IMR-90 (cell line): ENCODE results near the gene FXYD4. TPM values are rescaled to one million over a fixed set of nuclear protein-coding genes. Genes with fewer than 3 reads are reported as not detected.

ENCODE experiments used
- ATAC-seq: fragments of 200-7000 bp; cut with Tn5 transposase; 2 replicates; pipeline ENCODE4 v1.9.1; 2020; ENCODE audit warnings: low read depth, mild to moderate bottlenecking, moderate library complexity
- BruUV-seq: library from RNA; stranded (reverse); fragments of 400-500 nt; replicated peaks from 2 replicates; lab custom pipeline; 2021; lab: Mats Ljungman, UMichigan
- CTCF ChIA-PET: fragments of 300-600 bp; formaldehyde crosslinking; extraction: SDS; loops from one replicate; lab custom pipeline; 2021; ENCODE audit warnings: antibody characterized with exemption; lab: Yijun Ruan, JAX
- POLR2A ChIA-PET: fragments of 300-600 bp; sonication (Branson Sonifier 250); formaldehyde crosslinking; loops from one replicate; lab custom pipeline; 2022; ENCODE audit warnings: antibody characterized with exemption; ENCODE audit not compliant: unreplicated experiment; lab: Charles Lee
- DNase-seq: peaks from one replicate; pipeline ENCODE4 v3.0.0; 2013
- H2AFZ ChIP-seq: replicated peaks from 2 replicates; pipeline ENCODE3; 2013; ENCODE audit warnings: low read length, mild to moderate bottlenecking; ENCODE audit not compliant: poor library complexity
- H2AK5ac ChIP-seq: 2 replicates; pipeline ENCODE4 v1.6.1; 2013; ENCODE audit warnings: low read depth, low read length, inconsistent platforms
- H2AK9ac ChIP-seq: replicated peaks from 2 replicates; pipeline ENCODE3; 2013; ENCODE audit warnings: mild to moderate bottlenecking, low read depth, low read length, moderate library complexity; ENCODE audit not compliant: poor library complexity
- H2BK120ac ChIP-seq: 2 replicates; pipeline ENCODE4 v1.6.1; 2013; ENCODE audit warnings: low read depth, low read length, inconsistent platforms
- H2BK15ac ChIP-seq: 3 replicates; pipeline ENCODE4 v1.6.1; 2013; ENCODE audit warnings: low read depth, low read length, inconsistent platforms
- H2BK20ac ChIP-seq: 2 replicates; pipeline ENCODE4 v1.6.1; 2013; ENCODE audit warnings: low read depth, mild to moderate bottlenecking, inconsistent platforms, low read length, moderate library complexity
- H2BK5ac ChIP-seq: 2 replicates; pipeline ENCODE4 v1.6.1; 2013; ENCODE audit warnings: mild to moderate bottlenecking, low read depth, low read length, inconsistent platforms; ENCODE audit not compliant: poor library complexity, severe bottlenecking
- H3K14ac ChIP-seq: replicated peaks from 2 replicates; pipeline ENCODE4 v1.6.1; 2013; ENCODE audit warnings: low read depth, low read length, inconsistent platforms
- H3K18ac ChIP-seq: 2 replicates; pipeline ENCODE4 v1.6.1; 2013; ENCODE audit warnings: low read depth, low read length, control low read depth
- H3K23ac ChIP-seq: 2 replicates; pipeline ENCODE4 v1.6.1; 2013; ENCODE audit warnings: low read depth, low read length, inconsistent platforms
- H3K27ac ChIP-seq: 2 replicates; pipeline ENCODE4 v1.5.1; 2013; ENCODE audit warnings: mild to moderate bottlenecking, control low read depth, low read length; ENCODE audit not compliant: insufficient read depth
- H3K27me3 ChIP-seq: 2 replicates; pipeline ENCODE4 v1.6.1; 2013; ENCODE audit warnings: low read length; ENCODE audit not compliant: control insufficient read depth, insufficient read depth
- H3K36me3 ChIP-seq: 2 replicates; pipeline ENCODE4 v1.6.1; 2013; ENCODE audit warnings: low read length, mixed read lengths; ENCODE audit not compliant: control insufficient read depth, insufficient read depth
- H3K4ac ChIP-seq: 2 replicates; pipeline ENCODE4 v1.6.1; 2013; ENCODE audit warnings: low read depth, low read length, inconsistent platforms
- H3K4me1 ChIP-seq: 2 replicates; pipeline ENCODE4 v1.6.1; 2013; ENCODE audit warnings: low read length, mixed read lengths; ENCODE audit not compliant: control insufficient read depth, insufficient read depth
- H3K4me2 ChIP-seq: 2 replicates; pipeline ENCODE4 v1.6.1; 2013; ENCODE audit warnings: low read depth, mild to moderate bottlenecking, control low read depth, low read length, moderate library complexity
- H3K4me3 ChIP-seq: 2 replicates; pipeline ENCODE4 v1.5.1; 2013; ENCODE audit warnings: low read depth, mild to moderate bottlenecking, control low read depth, low read length, moderate library complexity; ENCODE audit not compliant: insufficient read depth
- H3K56ac ChIP-seq: 2 replicates; pipeline ENCODE4 v1.6.1; 2013; ENCODE audit warnings: low read length, inconsistent platforms; ENCODE audit not compliant: insufficient read depth; ENCODE audit errors: extremely low read depth
- H3K79me1 ChIP-seq, 2 experiments: 2 replicates each; pipeline ENCODE4 v1.6.1; 2013; ENCODE audit warnings: low read length in 2 of 2, inconsistent platforms in 1 of 2, low read depth in 1 of 2
- H3K9ac ChIP-seq: 2 replicates; pipeline ENCODE4 v1.6.1; 2013; ENCODE audit warnings: low read depth, low read length, control low read depth
- H3K9me1 ChIP-seq: 2 replicates; pipeline ENCODE4 v1.6.1; 2013; ENCODE audit warnings: low read length, inconsistent platforms; ENCODE audit not compliant: insufficient read depth
- H3K9me3 ChIP-seq: 2 replicates; pipeline ENCODE4 v1.6.1; 2013; ENCODE audit warnings: low read length; ENCODE audit not compliant: control insufficient read depth, insufficient read depth
- H4K20me1 ChIP-seq: 2 replicates; pipeline ENCODE4 v1.6.1; 2013; ENCODE audit warnings: low read length, inconsistent platforms; ENCODE audit not compliant: insufficient read depth
- H4K5ac ChIP-seq: 2 replicates; pipeline ENCODE4 v1.6.1; 2013; ENCODE audit warnings: mild to moderate bottlenecking, low read depth, low read length, control low read depth
- H4K8ac ChIP-seq, 2 experiments: 2 replicates each; pipeline ENCODE4 v1.6.1; 2013; ENCODE audit warnings: low read depth in 2 of 2, low read length in 2 of 2, control low read depth in 1 of 2, inconsistent platforms in 1 of 2
- H4K91ac ChIP-seq: 2 replicates; pipeline ENCODE4 v1.6.1; 2013; ENCODE audit warnings: low read depth, low read length, inconsistent platforms; ENCODE audit not compliant: insufficient read depth
- CHD1 ChIP-seq: IDR thresholded peaks from 2 replicates; pipeline ENCODE4 v1.6.1; 2012; ENCODE audit warnings: low read depth, low read length, improper control_type of control experiment
- MAFK ChIP-seq: IDR thresholded peaks from 2 replicates; pipeline ENCODE4 v1.6.1; 2012; ENCODE audit warnings: low read depth, low read length, improper control_type of control experiment
- NFE2L2 ChIP-seq: fragments of 150-350 bp; IDR thresholded peaks from 2 replicates; pipeline ENCODE4 v1.6.1; 2016; ENCODE audit warnings: low read depth, mild to moderate bottlenecking, low read length
- POLR2A ChIP-seq: IDR thresholded peaks from 2 replicates; pipeline ENCODE4 v1.6.1; 2012; ENCODE audit warnings: mild to moderate bottlenecking, low read depth, low read length
- RCOR1 ChIP-seq: IDR thresholded peaks from 2 replicates; pipeline ENCODE4 v1.6.1; 2012; ENCODE audit warnings: mild to moderate bottlenecking, low read length, improper control_type of control experiment; ENCODE audit not compliant: insufficient replicate concordance
- RFX5 ChIP-seq: IDR thresholded peaks from 2 replicates; pipeline ENCODE4 v1.8.0; 2012; ENCODE audit warnings: low read depth, mild to moderate bottlenecking, low read length, moderate library complexity
- WGBS, 2 experiments: methylation state at CpG; one replicate each; pipeline versions ENCODE4 v1.1.5 to v1.1.7; 2013; ENCODE audit warnings: missing lambda C conversion rate in 2 of 2; ENCODE audit not compliant: insufficient read length in 1 of 2; ENCODE audit errors: extremely low coverage in 2 of 2; 5-methylcytosine and 5-hydroxymethylcytosine counted together
- dilution Hi-C: fragments of 300-500 bp; cut with HindIII; formaldehyde crosslinking; loops from one replicate; pipeline ENCODE4 v1.14.3; 2018; ENCODE audit warnings: low sequenced_read_pairs; ENCODE audit not compliant: unreplicated experiment
- in situ Hi-C: fragments of 300-500 bp; cut with MboI; formaldehyde crosslinking; loops from 3 replicates; pipeline ENCODE4 v1.14.3; 2019; ENCODE audit warnings: low sequenced_read_pairs, inconsistent platforms, mixed read lengths
- intact Hi-C: fragments of 100-400 bp; cut with micrococcal nuclease; formaldehyde crosslinking; loops from 2 replicates; pipeline ENCODE4 v1.10.0; 2022
- polyA plus RNA-seq, 3 experiments: library from polyadenylated mRNA; depleted of rRNA; stranded (reverse); fragments of >200 nt; gene quantifications; 2 replicates each; pipeline ENCODE4 v1.2.3, GENCODE V29; 2012; ENCODE audit warnings: low replicate concordance in 1 of 3
- total RNA-seq: library from RNA; depleted of rRNA; stranded (reverse); fragments of >200 nt; gene quantifications from 2 replicates; pipeline ENCODE4 v1.2.3, GENCODE V29; 2012
- TF ChIP-seq, protein P1 (sequence below): fragments of 150-350 bp; IDR thresholded peaks from 2 replicates; pipeline ENCODE4 v1.6.1; 2017; ENCODE audit warnings: mild to moderate bottlenecking, antibody characterized with exemption, low read length, low read depth
- TF ChIP-seq, protein P2 (sequence below): fragments of 150-350 bp; IDR thresholded peaks from 2 replicates; pipeline ENCODE4 v1.6.1; 2016; ENCODE audit warnings: low read depth, mild to moderate bottlenecking, low read length, moderate library complexity, borderline replicate concordance

FXYD4 gene
- total and polyA plus RNA-seq, 2 of the 4 experiments (the other 2 are of a cell fraction): not detected

DNA sequence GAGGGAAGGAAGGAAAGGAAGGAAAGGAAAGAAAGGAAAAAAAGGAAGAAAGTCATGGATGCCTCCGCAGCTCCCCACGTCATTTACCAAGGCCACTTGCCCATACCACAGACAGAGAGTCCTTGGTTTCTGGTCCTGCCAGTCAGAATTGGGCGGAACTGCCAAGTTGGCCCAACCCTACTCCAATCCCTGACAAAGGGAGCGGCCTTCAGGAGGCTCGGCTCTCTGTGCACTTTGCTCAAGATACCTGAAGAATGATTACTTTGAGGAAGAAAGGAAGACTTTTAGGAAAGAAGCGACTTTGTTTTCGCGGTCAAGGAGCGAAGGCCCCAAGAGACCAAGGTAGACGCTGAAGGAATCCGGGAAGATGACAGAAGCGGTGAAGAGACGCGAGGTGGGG is 49.1 kb upstream of the FXYD4 start:
- H4K91ac ChIP-seq: no peak overlapping the region
- H3K4me1 ChIP-seq: no peaks in the 10 kb centered on the region
- BruUV-seq: no TSS peak
- no peak overlapping the region for H3K27ac ChIP-seq
- CTCF ChIA-PET: no interaction called here
- H2BK120ac ChIP-seq: no peak overlapping the region
- no peak overlapping the region for H3K56ac ChIP-seq
- no peak overlapping the region; the same call in 1 of the 2 replicates for H3K4me2 ChIP-seq
- DNase-seq (no peak), ATAC-seq (no peak)
- H3K18ac ChIP-seq: no peak overlapping the region
- H3K4me3 ChIP-seq: no peak overlapping the region
- POLR2A ChIA-PET: no interaction called here
- no peak overlapping the region for H2AK9ac ChIP-seq
- H2AFZ ChIP-seq: peak overlapping the region; percentile 73
- H3K14ac ChIP-seq: no peak overlapping the region
- no peak overlapping the region for H2BK15ac ChIP-seq
- H3K27me3 ChIP-seq: peaks cover 30% of the 10 kb centered on the region
- no peak overlapping the region for H4K8ac ChIP-seq
- no peak overlapping the region for H3K9ac ChIP-seq
- TF ChIP-seq, protein P1, sequence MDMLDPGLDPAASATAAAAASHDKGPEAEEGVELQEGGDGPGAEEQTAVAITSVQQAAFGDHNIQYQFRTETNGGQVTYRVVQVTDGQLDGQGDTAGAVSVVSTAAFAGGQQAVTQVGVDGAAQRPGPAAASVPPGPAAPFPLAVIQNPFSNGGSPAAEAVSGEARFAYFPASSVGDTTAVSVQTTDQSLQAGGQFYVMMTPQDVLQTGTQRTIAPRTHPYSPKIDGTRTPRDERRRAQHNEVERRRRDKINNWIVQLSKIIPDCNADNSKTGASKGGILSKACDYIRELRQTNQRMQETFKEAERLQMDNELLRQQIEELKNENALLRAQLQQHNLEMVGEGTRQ: no peak
- TF ChIP-seq MAFK: no peak
- TF ChIP-seq CHD1: no peak
- TF ChIP-seq, protein P2, sequence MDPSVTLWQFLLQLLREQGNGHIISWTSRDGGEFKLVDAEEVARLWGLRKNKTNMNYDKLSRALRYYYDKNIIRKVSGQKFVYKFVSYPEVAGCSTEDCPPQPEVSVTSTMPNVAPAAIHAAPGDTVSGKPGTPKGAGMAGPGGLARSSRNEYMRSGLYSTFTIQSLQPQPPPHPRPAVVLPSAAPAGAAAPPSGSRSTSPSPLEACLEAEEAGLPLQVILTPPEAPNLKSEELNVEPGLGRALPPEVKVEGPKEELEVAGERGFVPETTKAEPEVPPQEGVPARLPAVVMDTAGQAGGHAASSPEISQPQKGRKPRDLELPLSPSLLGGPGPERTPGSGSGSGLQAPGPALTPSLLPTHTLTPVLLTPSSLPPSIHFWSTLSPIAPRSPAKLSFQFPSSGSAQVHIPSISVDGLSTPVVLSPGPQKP: no peak
- no peak for TF ChIP-seq NFE2L2
- no peak for TF ChIP-seq RCOR1
- TF ChIP-seq POLR2A: no peak
- no peak for TF ChIP-seq RFX5
- dilution Hi-C loops: no loop called here
- no peaks in the 10 kb centered on the region for H3K9me1 ChIP-seq
- H4K20me1 ChIP-seq: no peaks in the 10 kb centered on the region
- intact Hi-C loops: no loop called here
- in situ Hi-C loops: no loop called here
- no peak overlapping the region for H4K5ac ChIP-seq
- no peak overlapping the region for H2AK5ac ChIP-seq
- no peaks in the 10 kb centered on the region for H3K36me3 ChIP-seq
- no peak overlapping the region for H3K23ac ChIP-seq
- WGBS, 2 experiments: 20% methylated on average over 1 of the region's 14 CpGs; no CpG with 5 or more reads in 1 of the 2 experiments
- no peak overlapping the region for H3K4ac ChIP-seq
- H2BK20ac ChIP-seq: no peak overlapping the region
- no peak overlapping the region for H2BK5ac ChIP-seq
- no peaks in the 10 kb centered on the region for H3K79me1 ChIP-seq
- no peaks in the 10 kb centered on the region for H3K9me3 ChIP-seq
